Hepatic stellate cell (primary cell): ENCODE results near the gene KRT81.
A peak's percentile ranks its signal among the peaks of the same experiment; 100 is the strongest.

ENCODE experiments used
- DNase-seq: peaks from one replicate; pipeline ENCODE4 v3.0.0; 2011; ENCODE audit warnings: low spot score

Gene KRT81

DNA sequence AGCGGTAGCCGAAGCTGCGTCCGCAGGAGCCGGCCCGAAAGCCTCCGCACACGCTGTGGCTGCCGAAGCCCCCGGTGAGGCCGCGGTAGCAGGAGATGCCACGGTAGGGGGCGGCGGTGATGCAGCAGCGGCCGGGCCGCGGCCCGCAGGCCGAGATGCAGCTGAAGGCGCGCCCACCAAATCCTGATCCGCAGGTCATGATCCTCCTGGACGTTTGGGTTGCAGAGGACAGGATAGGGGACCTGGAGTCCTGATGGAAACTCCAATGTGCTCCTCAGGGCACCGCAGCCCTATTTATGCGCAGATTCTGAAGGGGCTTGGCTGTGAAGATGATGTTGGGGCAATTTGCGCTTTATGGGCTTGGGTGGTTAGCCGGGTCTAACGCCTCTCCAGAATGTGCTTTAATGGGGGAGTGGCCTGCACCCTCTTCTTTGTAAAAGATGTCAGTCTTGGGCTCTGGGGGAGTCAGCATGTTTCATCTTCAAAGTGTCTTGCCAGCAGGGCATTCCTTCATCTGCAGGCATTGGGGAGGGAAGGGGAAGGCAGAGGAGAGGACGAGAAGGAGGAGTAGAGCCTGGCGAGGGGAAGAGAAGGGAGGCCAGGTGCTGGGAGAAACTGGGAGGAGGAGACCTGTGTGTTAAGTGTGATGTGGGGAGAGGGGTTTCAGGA, at the start of gene KRT81:
TSS of gene KRT81 (minus strand) at position 268 of the 669 bp plus-strand sequence. CDS start at position 199, 69 bp downstream.
- no peak for DNase-seq

GRCh38 chr12:52338241-52338960, 47.1 kb upstream of the KRT81 start:
- no peak for DNase-seq

- no peak for DNase-seq
These were observed 45.7 kb upstream of the KRT81 start for GRCh38 chr12:52337054-52337453.

- DNase-seq, result no peak
These were observed 45.3 kb upstream of the KRT81 start for GRCh38 chr12:52336641-52337040.

- DNase-seq, result no peak
These were observed 44.4 kb upstream of the KRT81 start for GRCh38 chr12:52335598-52336262.

GRCh38 chr12:52334185-52334584, 42.9 kb upstream of the KRT81 start:
- no peak for DNase-seq

- no peak for DNase-seq
These were observed 42.0 kb upstream of the KRT81 start for GRCh38 chr12:52333321-52333720.

- no peak for DNase-seq
These were observed 41.0 kb upstream of the KRT81 start for GRCh38 chr12:52332381-52332780.

DNA sequence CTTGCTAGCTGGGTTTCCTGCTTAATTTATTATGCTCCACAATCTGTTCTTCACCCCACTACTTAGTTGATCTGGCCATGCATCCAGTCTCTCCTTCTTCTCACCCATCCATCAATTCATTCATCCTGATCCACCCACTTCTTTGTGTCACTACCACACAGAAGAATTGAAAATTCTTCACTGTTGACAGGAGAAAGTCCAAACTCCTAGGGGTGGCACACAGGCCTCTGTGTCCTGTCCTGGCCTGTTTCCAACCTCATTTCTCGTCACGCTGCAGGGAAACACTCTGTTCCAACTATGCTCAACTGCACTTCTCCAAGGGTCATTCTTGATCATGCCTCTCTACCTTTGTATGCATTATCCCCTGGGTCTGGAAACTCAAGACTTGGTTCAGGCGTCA, 40.5 kb upstream of the KRT81 start:
- DNase-seq, result no peak

DNA sequence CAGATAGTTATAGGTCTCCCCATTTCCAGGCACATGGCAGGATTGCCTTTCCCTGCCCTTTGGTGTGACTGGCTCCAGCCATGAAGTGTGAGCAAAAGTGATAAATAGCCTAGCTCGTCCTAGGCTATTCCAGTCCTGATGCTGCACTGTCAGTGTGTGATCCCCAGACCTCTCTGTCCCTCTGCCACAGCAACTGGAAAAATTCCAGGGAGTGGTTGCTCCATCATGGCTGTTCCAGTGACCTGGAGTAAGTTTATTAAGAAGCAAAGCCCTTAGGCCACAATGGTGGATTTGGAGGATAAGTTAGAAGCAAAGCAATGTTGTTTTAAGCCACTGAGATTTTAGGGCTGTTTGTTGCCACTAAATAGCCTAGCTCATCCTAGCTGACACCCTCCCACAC, 39.7 kb upstream of the KRT81 start:
- DNase-seq, result no peak

DNA sequence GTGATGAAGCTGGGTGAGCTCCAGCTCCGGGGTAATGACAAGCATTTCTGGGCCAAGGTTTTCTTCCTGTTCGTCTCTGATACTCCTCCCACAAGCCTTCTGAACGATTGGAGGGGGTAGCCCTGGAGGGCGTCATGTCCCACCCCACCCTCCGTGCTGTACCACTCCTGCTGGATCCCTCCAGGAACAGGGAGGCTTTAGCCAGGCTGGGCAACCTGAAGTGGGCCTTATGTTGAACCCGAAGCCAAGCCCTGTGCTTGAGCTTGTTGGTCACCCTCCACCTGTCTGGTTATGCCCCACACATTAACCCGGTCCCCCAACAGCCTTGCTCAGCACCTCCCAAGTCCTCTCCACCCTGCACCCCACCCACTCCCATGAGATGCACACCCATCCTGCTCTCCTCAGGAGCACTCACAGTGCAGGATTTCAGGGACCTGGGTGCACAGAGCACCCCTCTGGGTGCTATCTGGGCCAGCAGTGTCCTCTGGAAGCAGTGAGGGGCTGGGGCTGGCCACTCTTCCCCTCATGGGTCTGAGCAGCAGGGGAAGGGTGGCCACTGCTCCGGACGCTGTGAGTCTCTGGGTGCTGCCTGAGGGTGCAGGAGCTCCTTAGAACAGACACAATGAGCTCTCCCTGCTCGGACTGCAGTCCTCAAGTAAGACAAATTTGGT, 36.6 kb upstream of the KRT81 start:
- no peak for DNase-seq

DNA sequence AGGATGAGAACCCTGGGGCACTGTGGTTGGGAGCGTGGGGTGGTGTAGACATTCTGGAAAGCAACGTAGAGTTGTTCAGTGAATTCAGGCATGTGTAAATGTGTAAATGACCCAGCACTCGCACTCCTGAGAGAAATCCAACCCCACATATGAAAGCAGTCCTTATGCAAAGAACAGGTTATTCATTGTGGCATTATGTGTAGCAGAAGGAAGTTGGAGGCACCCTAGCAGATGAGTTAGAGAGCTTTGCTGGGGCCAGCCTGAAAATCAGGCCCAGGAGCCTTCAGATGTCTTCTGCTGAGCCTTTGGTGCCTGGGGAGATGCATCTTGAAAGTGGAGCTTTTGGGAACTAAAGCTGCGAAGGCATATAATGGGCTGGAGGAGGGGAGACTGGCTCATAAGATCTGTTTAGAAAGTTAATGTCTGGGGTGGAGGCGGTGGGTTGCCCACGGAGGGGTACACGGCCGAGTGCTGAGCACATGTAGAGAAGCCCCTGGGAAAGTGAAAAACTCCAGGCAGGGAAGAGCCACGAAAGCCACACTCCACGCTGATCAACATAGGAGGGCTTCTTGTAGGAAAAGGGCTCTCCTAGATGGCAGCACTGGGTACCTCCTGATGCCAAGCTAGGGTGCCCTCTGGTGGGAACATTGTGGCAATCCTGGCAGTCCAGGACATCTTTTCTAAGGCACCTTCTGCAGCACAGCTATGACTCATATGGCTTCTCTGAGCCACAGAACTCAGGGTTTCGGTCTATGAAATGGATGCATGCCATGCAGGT, 35.9 kb upstream of the KRT81 start:
- peak; percentile 97 for DNase-seq

DNA sequence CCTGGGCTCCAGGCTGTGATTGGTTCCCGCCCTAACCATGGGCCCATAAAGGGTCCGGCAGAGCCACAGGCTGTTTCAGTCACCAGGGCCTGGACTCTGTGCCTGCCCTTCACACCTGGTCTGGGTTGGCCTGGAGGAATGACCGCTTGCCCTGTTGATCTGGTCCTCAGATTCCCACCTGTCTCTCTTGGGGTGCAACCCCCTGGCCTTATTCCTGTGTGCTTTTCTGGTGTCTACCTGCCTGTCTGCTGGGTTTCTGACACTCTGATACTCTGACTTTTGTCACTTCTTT, 32.8 kb upstream of the KRT81 start:
- no peak for DNase-seq

DNA sequence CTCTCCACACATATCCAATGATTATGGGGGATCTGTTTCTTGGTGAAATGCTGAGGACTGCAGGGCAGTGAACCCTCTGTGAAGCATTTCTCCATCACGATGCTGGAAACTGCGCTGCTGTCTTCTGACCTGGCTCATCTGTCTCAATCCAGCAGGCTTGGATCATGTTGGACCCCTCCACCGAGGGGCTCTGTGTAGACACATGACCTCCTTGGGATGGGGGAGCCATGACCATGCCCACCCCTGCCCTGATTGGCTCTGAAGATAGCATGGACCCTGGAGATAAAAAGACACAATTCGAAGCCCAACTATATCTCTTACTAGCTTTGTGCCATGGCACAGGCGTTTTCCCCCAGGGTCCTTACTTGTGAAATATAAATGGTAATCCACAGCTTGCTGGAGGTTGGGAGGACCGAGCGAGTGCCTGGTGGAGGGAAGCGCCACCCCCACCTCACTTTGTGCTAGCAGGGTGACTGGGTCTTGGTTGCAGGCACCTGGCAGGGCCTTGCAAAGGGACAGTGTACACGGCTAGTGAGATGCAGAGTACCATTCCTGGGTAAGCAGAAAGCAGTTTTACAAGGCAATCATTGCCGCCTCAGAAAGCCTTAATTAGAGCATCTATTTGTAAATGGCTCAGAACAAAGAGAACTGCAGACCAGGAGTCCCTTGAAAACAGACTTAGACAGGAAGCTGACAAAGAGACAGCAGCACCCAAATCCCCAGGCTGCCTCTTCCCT, 32.2 kb upstream of the KRT81 start:
- DNase-seq, result no peak

DNA sequence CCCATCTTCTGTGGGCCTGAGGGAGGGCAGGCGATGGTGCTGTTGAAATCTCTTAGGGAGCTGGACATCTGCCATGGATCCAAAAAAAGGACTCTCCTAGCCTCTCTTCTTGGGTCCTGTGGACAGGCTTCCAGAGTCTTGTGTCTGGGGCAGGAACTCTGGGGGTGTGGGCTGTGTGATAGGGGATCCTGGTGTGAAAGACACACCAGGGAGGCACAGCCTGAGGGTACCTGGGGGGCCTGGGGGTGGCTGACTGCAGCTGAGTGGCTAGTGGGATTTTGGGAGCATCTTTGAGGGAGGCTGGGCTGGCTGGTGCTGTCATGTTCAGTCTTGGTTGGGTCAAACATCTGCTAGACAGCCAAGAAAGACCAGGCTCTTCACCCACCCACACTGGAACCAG, 31.7 kb upstream of the KRT81 start:
- DNase-seq, result no peak

GRCh38 chr12:52322069-52322468, 30.7 kb upstream of the KRT81 start:
- no peak for DNase-seq

GRCh38 chr12:52321418-52321817, 30.1 kb upstream of the KRT81 start:
- DNase-seq, result no peak

- DNase-seq, result no peak
These were observed 29.6 kb upstream of the KRT81 start, which contains the start of gene KRT83 for GRCh38 chr12:52320784-52321400. Gene KRT83, minus strand, starts transcription at chr12:52321398. Its CDS starts 63 bp downstream, at chr12:52321335.

- no peak for DNase-seq
These were observed 27.8 kb upstream of the KRT81 start for GRCh38 chr12:52319097-52319496.

DNA sequence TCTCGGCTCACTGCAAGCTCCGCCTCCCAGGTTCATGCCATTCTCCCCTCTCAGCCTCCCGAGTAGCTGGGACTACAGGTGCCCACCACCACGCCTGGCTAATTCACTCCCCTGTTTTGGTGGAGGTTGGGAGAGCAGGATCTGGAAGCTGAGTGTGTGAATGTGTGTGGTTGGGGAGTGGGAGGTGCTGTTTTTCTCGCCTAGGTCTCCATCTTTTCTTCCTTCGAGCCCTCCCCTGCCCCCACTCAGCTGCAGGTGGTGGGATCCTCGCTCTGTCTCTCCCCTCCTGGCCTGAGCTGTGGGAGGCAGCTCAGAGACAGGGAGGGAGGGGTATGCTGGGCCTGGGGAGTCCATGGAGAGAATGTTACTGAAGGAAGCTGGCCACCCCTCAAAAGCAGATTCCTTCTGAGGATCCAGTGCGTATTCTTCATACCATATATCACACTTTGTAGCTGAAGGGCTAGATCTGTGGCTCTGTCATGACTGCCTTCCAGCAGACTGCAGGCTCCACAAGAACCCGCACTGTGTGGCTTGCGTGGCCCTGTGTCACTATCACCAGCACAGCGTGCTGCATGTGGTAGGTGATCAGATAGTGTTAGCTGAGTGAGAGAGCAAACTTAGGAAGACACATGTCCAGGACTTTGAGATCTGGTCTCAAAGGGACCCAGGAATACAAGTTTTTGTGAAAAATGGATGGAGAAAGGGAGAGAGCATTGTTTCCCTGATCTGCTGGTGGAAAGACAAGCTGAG, 27.1 kb upstream of the KRT81 start:
- no peak for DNase-seq
